Stimulated activated CD8-positive, alpha-beta memory T cell treated with anti-CD3 and anti-CD28 coated beads, Interleukin-12 subunit alpha, Interleukin-12 subunit beta, amount 100 ng/mL, for 24 hours (primary cell): Measurements from ENCODE around the gene AUP1.
"Not testable (repeated sequence)": the region's sequence is repeated elsewhere in the genome, so short reads cannot be mapped to it uniquely, and the experiment has no call there.

Experiments used
- DNase-seq: peaks from one replicate; pipeline ENCODE4 v3.0.0-alpha.2; 2020; ENCODE audit errors: extremely low read depth

The AUP1 gene, protein sequence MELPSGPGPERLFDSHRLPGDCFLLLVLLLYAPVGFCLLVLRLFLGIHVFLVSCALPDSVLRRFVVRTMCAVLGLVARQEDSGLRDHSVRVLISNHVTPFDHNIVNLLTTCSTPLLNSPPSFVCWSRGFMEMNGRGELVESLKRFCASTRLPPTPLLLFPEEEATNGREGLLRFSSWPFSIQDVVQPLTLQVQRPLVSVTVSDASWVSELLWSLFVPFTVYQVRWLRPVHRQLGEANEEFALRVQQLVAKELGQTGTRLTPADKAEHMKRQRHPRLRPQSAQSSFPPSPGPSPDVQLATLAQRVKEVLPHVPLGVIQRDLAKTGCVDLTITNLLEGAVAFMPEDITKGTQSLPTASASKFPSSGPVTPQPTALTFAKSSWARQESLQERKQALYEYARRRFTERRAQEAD

DNA sequence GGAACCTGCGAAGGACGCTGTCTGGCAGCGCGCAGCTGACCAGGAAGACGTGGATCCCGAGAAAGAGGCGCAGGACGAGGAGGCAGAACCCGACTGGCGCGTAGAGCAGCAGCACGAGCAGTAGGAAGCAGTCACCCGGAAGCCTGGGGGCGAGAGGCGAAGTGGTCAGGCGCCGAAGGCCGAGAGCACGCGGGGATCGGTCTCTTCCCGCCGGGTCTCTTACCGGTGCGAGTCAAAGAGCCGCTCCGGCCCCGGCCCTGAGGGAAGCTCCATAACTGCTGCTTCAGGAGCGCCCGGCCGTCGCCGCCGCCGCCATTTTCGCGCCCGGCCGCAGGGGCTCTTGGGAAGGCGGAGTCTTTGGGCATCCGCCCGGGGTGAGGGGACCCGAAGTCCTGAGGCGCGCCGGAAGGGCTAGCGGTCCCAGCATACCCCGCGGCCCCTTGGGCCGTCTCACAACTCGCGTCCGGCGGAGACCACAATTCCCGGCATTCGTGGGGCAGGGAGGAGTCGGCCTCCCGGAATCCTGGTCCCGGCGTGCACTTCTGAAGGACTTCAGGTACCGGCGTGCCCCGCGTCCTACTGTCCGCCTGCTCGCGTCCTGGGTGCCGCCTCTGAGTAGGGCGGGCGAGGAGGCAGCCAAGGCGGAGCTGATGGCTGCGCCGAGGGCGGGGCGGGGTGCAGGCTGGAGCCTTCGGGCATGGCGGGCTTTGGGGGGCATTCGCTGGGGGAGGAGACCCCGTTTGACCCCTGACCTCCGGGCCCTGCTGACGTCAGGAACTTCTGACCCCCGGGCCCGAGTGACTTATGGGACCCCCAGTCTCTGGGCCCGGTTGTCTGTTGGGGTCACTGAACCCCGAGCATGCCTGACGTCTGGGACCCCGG, at the start of gene AUP1, which contains the start of gene HTRA2:
AUP1 (minus strand) TSS at position 350 of the 882 bp plus-strand sequence; CDS start at position 273, 77 bp downstream.
HTRA2 (plus strand) TSS at position 577 of the 882 bp plus-strand sequence; CDS start at position 651, 74 bp downstream.
- DNase-seq: peak; percentile 89

DNA sequence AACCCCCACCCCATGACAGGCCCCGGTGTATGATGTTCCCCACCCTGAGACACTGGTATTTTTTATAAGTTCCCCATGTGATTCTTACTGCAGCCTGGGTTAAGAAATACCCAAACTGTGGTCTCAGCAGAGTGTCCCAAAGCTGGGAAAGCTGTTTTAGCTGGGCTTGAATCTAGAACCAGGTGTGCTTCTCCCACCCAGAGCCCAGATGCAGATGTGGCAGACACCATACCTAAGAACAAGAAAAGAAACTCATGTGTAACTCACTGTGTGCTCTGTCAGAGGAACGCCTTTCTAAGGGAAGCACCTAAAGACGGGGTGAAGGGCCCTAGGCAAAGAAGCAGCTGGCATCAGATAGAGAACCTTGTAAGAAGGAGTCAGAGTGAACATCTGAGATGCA, 48.9 kb upstream of the AUP1 start:
- DNase-seq: no peak

DNA sequence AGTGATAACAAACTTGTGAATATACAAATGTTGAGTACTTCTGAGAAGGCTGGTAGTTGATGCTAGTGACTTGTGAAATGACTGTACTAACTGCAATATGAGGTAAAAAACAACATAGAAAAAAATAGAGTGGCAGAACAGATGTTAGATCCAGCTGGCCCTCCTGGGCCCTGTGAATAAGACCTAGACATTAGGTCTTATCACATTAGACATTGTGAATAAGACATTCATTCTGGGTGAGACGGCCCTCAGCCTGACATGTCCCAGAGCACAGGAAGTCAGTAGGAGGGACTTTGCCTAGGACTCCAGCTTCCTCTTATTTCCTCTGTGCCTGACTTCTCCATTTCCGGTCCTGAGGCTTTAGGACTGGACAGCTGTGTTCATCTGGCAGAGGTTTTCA, 47.9 kb upstream of the AUP1 start:
- DNase-seq: no peak

DNA sequence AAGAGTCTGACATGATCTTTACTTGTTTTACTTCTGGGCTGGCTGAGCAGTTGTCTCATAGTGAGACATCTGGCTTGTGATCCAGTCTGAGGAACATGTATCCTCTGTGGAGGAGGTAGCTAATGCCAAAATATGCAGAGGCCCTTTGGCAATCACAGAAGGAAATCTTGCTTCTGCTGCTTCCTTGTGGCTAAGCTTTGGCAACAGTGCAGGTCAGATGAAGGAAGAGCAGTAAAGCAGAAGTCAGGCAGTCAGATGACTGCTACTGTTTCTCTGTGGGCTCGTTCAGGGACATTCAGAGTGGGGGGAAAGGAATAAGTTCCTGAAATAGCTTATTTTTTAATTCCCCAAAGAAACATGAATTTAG, 47.3 kb upstream of the AUP1 start:
- DNase-seq: no peak

DNA sequence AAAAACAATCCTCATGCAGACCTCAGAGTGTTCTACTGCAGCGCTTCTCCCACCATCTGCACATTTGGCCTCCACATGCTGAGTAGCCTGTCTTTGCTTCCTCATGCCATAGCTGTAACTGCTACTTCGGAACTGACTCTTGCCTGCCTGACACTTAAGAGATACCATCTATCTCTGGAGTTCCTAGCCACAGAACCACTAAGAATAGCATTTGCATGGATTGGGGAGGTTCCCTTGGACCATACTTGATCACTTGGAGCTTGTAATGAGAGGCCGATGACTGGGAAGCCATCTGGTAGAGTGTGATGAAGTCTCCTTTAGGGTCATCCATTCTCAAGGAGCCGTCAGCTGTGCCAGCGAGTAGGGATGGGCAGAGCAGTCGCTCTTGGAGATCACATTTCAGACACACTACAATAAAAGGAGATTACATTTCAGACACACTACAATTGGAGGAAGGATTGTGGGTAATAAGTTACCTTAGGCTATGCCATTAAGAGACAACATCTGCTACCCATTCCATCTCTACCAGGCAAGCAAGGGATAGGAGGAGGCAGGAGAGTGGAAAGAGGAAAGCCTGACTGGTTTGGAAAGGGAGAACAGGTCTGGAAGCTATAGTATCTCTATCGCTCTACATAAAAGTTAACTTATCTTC, 46.8 kb upstream of the AUP1 start:
- DNase-seq: no peak

DNA sequence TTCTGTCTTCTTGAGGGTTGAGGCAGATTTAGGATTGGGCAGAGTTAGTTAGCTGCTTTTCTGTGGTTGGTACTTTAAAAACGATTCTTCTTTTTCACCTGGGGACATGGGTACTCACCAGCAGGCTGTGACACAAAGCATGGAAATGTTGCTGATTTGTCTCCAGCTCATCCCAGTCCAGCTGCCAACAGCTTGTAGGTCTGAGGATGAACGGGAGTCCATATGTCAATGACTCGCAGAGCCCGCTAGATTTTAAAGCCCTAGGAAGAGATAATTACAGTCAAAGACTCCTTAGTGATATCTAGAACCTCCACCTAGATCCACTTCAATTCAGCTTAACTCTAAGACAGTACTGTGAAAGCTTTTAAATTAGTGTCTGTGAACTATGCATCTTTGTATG, 45.8 kb upstream of the AUP1 start:
- DNase-seq: no peak

DNA sequence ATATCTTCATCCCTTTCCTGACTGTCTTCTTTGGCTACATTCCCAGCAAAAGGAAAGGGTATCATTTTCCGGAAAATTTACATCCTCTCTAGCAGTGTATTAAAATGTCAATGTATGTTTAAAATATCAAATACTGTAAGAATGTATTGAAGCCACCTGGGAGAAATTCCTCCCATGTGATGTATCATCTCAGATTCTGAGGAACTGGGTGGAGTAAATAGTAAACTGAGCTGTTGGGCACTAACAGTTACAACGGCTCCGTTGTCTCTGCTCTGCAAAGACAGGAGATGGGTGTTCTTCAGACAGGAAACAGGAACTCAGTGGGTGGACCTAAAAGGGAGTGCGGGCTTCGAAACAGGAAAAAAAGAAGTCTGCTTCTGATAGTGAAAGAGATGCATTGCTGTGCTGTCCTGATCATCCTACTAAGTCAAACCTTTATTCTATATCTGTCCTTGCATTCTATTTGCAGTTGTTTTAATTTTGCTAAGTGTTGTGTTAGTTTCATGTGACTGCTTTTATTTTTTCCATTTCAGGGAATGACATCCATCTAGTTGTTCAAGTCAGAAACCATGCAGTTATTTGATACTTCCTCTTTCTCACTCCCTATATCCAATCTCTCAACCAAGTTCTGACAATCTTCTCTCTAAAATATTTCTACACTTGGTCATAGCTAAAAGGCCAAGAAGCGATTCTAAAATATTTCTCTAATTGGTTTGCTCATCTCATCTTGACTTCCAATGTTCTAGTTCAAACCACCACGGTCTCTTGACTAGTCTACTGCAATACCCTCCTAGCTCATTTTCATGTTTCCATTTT, 44.4 kb upstream of the AUP1 start:
- no peak for DNase-seq

DNA sequence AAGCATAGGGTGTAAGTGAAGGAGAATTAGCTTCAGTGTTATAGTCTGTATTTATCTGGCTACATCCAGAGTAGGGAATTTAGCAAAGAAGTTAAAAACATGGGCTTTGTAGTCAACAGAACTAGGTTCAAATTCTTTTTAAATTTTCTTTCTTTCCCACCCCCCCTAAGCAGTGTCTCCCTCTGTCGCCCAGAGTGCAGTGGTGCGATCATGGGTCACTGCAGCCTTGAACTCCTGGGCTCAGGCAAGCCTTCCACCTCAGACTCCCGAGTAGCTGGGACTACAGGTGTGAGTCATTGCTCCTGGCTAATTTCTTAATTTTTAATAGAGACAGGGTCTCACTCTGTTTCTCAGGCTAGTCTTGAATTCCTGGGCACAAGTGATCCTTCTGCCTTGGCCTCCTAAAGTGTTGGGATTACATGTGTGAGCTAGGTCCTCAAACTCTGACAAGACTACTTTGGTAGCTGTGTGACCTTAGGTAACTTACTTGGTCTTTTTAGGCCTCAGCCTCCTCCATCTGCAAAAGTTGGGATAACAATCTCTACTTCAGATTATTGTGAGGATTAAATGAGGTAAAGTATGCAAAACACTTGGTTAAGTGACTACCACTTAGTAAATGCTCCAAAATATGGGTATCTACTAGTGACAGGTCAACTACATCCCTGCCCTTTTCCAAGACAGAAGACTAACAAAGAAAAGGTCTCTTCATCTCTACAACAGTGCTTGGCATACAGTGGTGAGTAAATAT, 42.8 kb upstream of the AUP1 start:
- DNase-seq: no peak

DNA sequence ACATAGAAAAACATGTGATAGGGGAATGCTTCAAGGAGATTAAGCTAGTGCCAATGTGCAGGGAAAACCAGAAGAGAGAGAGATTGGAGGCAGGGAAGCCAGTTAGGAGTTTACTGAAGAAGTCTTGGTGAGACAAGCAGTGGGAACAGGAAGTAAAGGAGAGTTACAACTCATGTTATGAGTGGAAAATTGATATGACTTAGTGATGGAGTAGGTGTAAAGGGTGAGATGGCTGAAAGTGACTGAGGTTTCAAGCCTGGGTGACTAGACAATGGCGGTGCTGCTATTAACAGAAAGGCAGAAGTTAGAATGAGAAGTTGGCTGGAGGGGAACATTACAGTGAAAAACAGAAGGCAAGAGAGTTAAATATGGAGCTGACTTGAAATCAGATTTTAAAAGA, 41.6 kb upstream of the AUP1 start:
- DNase-seq: no peak

DNA sequence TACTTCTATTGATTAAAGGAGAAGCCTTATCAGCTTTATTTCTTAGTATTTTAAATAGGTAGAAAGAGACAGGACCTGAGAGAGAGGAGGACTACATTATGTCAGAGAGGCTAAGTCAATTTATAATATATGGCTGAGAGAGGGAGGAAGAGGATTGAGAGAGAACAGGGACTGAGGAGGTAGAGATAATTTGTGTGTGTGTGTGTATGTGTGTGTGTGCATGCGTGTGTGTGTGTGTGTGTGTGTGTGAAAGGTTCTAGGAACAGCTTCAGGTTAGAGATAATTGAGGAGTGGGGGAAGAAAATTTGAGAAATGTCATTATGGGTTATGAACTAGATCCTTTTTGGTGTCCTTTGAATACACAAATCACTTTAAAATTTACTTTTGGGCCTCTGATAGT, 40.2 kb upstream of the AUP1 start:
- DNase-seq: no peak

DNA sequence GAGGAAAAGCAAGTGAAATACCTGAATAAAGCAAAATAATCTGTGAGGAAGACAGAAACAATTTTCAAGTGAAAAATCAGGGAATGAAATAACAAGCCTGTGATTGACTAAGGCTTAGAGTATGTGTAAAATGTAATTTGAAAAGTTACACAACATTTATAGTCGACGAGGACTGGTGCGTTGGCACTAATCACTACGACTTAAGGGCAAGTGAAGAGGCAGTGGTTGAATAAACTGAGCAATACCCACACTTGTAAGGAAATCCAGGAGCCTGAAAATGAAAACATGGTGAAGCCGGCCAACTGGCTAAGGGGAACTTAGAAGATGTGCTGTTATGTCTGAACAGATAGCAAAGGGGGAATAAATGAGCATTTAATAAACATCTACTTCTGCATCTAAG, 38.4 kb upstream of the AUP1 start:
- DNase-seq: no peak

DNA sequence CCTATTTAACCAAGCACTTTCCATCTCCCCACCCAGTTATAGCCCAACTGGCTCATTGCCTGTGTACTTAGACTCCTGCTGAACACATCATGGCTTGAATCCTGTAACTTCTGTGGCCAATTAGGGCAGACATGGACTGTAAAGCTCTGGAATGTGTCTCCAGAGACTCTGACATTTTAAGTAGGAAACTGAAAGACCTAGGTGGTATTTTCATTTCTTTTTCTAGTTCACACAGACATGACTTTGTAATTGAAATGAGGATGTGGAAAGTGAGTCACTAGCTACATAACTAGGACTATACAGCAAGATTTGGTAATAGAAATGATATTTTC, 37.2 kb upstream of the AUP1 start:
- no peak for DNase-seq

DNA sequence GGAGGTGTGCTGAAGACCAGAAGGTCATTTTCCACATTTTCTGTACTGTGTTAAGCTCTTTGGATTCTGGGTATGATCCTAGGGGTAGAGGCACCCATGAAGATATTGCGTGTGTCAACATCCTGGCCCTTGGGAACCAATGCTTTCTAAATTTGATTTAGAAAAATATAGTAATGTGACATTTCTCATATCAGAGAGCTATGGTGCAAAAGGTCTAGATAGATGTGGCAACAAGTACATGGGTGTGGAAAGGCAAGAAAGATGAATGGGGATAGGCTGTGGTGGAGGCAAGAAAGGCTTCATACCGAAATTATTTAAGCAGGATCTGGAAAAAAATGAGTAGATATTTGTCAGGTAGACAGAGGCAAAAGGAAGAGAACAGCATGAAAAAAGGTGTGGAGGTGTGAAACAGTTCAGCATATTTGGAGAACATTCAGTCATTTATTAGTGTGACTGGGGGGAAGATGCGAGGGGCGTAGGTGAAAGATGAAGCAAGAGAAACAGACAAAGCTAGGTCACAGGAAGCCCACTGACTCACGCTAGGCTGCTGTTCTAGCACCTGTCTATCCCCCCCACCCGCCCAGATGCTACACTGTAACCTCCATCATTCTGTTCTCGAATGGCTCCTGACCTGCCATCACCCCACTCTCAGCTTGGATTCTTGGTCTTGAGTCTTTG, 36.7 kb upstream of the AUP1 start:
- DNase-seq: no peak

DNA sequence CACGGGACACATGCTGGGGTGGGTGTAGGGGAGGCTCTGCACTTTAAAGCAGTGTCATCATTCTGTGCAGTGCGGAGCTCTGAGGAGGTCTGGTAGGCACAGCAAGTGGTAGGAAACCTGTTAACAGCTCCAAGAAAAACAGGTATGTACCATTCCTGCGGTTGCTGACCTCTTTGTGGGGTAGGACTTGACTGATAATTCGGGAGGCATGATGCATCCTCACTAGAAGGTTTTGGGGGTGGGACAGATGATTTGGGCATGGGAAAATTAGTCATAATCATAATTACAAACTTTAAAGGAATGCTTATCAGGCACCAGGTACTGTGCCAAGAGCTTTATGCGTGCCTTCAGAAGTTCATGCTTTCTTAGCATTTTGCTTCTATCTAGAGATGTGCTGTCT, 34.7 kb upstream of the AUP1 start:
- DNase-seq: no peak

DNA sequence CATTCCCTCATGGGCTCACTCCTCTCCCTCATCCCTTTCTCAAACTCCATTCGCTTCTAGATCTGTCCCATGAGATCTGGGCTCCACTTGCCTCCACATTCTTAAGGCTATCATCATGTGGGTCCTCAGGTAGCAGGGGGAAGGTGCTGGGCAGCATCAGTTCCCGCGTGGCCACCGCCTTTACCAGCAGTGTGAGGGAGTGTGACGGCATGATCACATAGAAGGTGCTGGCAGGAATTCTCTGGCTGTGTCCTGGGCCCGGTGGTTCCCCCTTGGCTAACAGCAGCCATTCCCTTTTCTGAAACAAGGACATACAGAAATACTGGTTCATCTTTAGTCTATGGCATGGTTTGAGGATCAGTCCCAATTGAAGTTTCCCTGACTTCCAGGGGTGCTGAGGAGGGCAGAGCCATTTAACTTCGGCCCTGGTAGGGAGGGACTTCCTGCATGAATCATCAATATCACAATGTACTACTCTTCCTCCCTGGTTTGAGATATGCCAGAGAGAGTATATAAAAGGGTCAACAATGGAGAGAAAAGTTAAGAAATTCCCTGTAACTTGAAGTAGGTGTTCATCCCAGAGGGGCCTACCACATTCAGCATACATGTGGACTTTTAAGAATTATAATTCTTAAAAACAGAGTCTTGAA, 32.7 kb upstream of the AUP1 start:
- no peak for DNase-seq

DNA sequence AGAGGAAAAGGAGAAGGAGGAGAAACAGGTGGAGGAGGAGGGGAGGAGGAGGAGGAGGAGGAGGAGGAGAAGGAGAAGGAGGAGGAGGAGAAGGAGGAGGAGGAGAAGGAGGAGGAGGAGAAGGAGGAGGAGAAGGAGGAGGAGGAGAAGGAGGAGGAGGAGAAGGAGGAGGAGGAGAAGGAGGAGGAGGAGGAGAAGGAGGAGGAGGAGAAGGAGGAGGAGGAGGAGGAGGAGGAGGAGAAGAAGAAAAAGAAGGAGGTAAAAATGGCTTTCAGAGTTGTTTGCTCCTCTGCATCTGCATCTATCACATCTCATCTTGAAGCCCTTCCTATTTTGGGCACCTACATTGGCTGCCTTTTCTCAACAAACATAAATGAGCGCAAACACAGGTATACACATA, 31.5 kb upstream of the AUP1 start:
- not testable (repeated sequence) for DNase-seq

DNA sequence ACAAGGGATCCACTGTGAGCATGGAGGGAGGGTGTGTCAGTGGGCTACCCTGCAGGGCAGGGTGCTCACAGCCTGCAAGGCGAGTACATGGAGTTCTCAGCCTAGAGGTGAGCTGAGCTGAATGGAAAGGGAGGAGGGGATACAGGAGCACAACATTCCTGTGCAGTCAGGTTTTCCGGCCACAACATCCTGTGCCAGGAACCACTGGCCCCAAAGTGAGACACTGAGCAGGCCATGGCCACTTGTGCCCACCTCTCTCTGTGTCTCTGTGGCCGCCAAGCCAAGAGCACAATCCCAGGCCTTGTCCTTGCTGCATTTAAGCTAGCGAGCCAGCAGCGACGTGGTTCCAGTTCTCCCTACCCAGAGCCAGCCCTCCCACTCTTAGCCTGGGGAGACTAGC, 31.1 kb upstream of the AUP1 start:
- no peak for DNase-seq

DNA sequence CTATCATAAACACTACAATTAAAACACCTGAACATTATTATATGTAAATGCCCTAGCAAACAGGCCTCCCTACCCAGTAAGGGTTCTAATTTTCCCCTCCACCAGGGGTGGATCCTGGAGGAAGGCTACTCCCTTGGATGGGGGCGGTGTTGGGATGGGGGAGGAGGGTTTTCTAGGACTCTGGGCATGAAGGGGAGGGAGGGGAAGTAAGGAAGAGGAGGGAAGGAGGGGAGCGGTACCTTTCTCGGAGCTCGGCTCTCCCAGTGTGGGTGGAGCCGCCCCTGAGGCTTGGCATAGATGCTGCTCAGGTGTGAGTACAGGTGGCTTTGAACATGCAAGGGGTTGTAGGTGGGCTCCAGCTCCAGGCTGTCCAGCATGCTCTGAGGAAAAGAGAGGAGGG, 30.4 kb upstream of the AUP1 start:
- no peak for DNase-seq

DNA sequence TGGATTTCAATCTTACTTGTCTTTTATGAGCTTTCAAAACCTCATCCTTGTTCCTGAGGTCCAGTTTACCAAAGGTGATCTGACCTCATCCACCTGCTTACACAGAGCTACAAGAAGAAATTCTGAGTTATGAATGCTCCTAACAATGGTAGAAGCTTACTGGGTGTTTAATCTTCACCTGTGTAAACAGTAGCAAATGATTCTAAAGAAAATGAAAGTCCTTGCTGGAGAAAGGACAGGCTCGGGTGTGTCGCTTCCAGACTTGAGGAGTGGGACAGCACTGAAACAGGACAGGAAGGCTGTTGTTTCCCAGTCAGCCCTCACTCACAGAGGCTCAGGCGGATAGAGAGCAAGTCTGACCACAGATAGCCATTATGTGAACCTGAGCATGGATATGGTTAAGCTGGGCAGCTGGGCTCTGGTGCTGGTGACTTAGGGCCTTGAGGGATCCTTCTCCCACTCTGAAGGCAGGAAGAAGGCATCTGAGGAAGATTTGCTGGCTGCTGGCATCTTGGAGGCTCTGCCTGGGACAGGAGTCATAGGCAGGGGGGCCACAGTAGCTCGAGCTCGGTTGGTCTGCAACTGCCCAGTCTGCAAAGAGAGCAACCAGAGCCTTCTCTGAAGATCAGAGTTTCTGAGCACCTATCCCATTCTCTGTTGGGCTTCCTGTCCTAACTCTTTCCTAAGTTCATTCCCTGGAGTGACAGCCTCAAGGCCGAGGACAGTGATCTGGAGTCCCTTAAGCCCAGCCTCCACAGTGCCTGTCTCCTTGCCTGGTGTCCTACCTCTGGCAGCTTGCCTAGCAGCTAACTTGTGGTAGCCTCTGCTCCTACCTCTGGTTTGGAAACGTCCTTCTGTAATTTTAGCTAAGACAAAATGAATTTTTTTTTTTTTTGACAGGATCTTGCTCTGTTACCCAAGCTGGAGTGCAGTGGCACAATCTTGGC, 29.1 kb upstream of the AUP1 start:
- no peak for DNase-seq
